Muscle layer of colon (tissue), 2 donors: ENCODE measurements around the gene CLCN3.
A peak's percentile ranks its signal among the peaks of the same experiment; 100 is the strongest.

Experiments used
- H3K27ac ChIP-seq: one replicate; pipeline ENCODE4 v1.7.0; 2013; ENCODE audit warnings: low read depth, mild to moderate bottlenecking, low read length, moderate library complexity
- H3K27me3 ChIP-seq, 2 donors: one replicate each; pipeline ENCODE4 v1.7.0; 2013; ENCODE audit warnings: low read length in 2 of 2, mild to moderate bottlenecking in 2 of 2; ENCODE audit not compliant: insufficient read depth in 2 of 2, control insufficient read depth in 1 of 2
- H3K36me3 ChIP-seq: one replicate; pipeline ENCODE4 v1.7.0; 2013; ENCODE audit warnings: mild to moderate bottlenecking, low read length; ENCODE audit not compliant: insufficient read depth
- H3K4me1 ChIP-seq: one replicate; pipeline ENCODE4 v1.7.0; 2013; ENCODE audit warnings: mild to moderate bottlenecking, low read length; ENCODE audit not compliant: insufficient read depth
- H3K4me3 ChIP-seq, 2 donors: one replicate each; pipeline ENCODE4 v1.7.0; 2013; ENCODE audit warnings: low read length in 2 of 2, low read depth in 1 of 2, mild to moderate bottlenecking in 1 of 2, moderate library complexity in 1 of 2
- H3K9ac ChIP-seq: one replicate; pipeline ENCODE4 v1.7.0; 2013; ENCODE audit warnings: low read length
- H3K9me3 ChIP-seq: one replicate; pipeline ENCODE4 v1.7.0; 2013; ENCODE audit warnings: mild to moderate bottlenecking, low read length
- donor health status: abdominal sarcoma.
- donor health status: Adenocarcinoma of cecum.

Gene CLCN3

GRCh38 chr4:169604131-169604900 is 16.1 kb upstream of the CLCN3 start:
- Histone ChIP-seq H3K9ac (no peak overlapping the region), H3K27ac (no peak overlapping the region), H3K9me3 (no peaks in the 10 kb centered on the region), H3K27me3 (no peaks in the 10 kb centered on the region), H3K36me3 (peaks cover 8% of the 10 kb centered on the region), H3K4me3 (no peak overlapping the region), H3K4me1 (no peaks in the 10 kb centered on the region)

DNA sequence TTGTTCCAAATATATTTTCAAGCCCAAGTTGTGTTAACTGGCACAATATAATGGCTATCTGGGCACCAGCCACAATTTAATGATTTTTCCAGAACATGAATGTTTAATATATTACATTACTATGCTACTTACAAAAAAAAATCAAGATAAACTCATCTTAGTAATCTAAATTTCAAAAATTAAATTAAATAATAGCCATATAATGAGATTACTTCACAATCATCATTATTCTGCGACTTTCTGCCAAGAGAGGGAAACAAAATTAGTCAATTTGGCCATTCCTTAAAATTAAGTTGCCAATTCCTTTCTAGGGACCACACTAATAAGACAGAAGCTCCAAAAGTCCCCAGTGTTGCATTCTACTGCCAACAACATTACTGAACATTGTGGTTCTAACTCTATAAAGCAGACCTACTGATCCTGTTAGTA is 15.5 kb upstream of the CLCN3 start:
- no peak overlapping the region for H3K4me3 ChIP-seq
- H3K9ac ChIP-seq = no peak overlapping the region
- H3K27ac ChIP-seq = no peak overlapping the region
- no peaks in the 10 kb centered on the region for H3K4me1 ChIP-seq
- H3K9me3 ChIP-seq = no peaks in the 10 kb centered on the region
- H3K36me3 ChIP-seq = peaks cover 8% of the 10 kb centered on the region
- H3K27me3 ChIP-seq = no peaks in the 10 kb centered on the region

GRCh38 chr4:169611157-169611556 is 9.2 kb upstream of the CLCN3 start:
- H3K36me3 ChIP-seq = no peaks in the 10 kb centered on the region
- no peaks in the 10 kb centered on the region for H3K27me3 ChIP-seq
- peaks cover 22% of the 10 kb centered on the region for H3K4me1 ChIP-seq
- no peak overlapping the region for H3K9ac ChIP-seq
- no peak overlapping the region for H3K27ac ChIP-seq
- peak overlapping the region in 1 of 2 donors; percentile 86 for H3K4me3 ChIP-seq
- no peaks in the 10 kb centered on the region for H3K9me3 ChIP-seq

- peak within 1 kb of the TSS; percentile 53 for H3K9ac ChIP-seq
Measured at GRCh38 chr4:169611991-169612870, 8.1 kb upstream of the CLCN3 start, which contains the start of gene NEK1. Gene NEK1 (minus strand): TSS chr4:169612583. CDS start chr4:169602630, 9,953 bp downstream.

DNA sequence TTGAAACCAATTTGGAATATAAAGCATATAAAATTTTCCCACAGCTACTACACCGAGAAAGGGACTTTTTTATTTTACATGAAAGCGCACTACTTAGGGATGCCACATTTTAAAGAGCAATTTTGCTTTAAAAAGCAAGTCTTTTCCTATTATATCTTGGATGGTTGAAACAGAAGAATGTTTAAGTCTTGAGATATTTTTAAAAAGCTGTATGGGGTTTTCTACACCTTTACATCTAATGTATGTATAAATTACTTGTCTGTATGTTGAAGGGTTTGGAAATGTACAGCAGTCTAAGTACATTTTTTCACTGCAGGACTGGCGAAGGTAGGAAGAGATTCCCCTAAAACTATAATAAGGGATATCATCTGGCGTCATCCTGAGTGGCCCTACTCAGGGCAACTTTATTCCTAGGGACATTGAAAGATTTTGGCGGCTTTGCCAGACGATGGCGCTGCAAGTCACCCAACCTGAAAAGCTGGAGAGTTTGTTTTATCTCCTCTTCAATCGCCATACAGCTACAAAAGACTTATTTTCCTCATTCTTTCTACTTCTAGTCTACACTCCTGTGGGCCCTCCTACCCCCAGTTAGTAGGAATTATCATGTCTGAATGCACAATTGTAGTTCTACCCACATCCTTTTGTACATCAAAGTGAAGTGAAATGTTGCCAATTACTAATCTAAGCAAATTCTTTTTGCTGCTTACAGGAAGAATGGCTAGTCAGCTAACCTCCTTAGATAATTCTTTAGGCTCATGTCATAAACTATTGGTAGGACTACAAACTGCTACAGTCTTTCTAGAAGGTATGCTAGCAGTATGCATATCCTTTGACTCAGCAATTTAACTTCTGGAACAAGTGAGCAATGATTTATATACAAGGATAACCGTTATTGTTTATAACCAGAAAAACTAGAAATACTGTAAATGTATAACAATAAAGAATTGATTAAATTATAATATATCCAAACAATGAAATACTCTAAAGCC is 7.2 kb upstream of the CLCN3 start:
- Histone ChIP-seq H3K27me3 (no peaks in the 10 kb centered on the region), H3K4me3 (peak overlapping the region; percentile 56 to 86), H3K4me1 (peaks cover 22% of the 10 kb centered on the region), H3K9me3 (no peaks in the 10 kb centered on the region), H3K27ac (peak overlapping the region; percentile 29), H3K36me3 (no peaks in the 10 kb centered on the region), H3K9ac (peak overlapping the region; percentile 47)

More at GRCh38 chr4:169611991-169612870, 8.1 kb upstream of the CLCN3 start, which contains the start of gene NEK1:
- peak within 1 kb of the TSS; percentile 71 to 86 for H3K4me3 ChIP-seq
- H3K9me3 ChIP-seq = no peaks in the 10 kb centered on the region
- H3K36me3 ChIP-seq = no peaks in the 10 kb centered on the region
- peaks cover 22% of the 10 kb centered on the region for H3K4me1 ChIP-seq
- H3K27me3 ChIP-seq = no peaks in the 10 kb centered on the region
- peak within 1 kb of the TSS; percentile 91 for H3K27ac ChIP-seq

- Histone ChIP-seq H3K9ac (no peak overlapping the region), H3K27ac (no peak overlapping the region), H3K36me3 (no peaks in the 10 kb centered on the region), H3K9me3 (no peaks in the 10 kb centered on the region), H3K27me3 (no peaks in the 10 kb centered on the region), H3K4me3 (no peak overlapping the region), H3K4me1 (peaks cover 17% of the 10 kb centered on the region)
Measured at GRCh38 chr4:169615467-169616106, 4.8 kb upstream of the CLCN3 start.

DNA sequence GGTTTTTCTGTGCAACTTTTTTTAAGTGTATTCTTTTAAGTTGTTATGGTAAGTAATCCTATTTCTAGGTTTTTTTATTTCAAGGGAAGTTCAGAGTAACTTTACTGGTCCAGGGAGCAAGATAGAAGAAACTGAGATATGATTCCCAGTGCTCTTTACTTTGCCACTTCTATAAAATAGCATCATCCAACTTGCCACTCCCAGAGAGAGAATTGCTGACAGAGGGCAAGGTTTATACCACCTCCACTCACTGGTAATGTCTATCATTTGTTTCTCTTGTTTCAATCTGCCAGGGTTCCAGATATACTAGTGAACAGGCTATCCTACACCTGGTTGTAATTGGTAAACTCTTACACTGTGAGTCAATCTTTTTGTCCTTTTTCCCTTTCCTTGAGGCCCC is 3.5 kb upstream of the CLCN3 start:
- Histone ChIP-seq H3K4me3 (no peak overlapping the region), H3K36me3 (no peaks in the 10 kb centered on the region), H3K27me3 (no peaks in the 10 kb centered on the region), H3K9ac (no peak overlapping the region), H3K4me1 (peaks cover 6% of the 10 kb centered on the region), H3K27ac (no peak overlapping the region), H3K9me3 (no peaks in the 10 kb centered on the region)

- Histone ChIP-seq H3K4me3 (no peak overlapping the region), H3K27ac (no peak overlapping the region), H3K27me3 (no peaks in the 10 kb centered on the region), H3K9ac (no peak overlapping the region), H3K36me3 (no peaks in the 10 kb centered on the region), H3K4me1 (peaks cover 11% of the 10 kb centered on the region), H3K9me3 (no peaks in the 10 kb centered on the region)
Measured at GRCh38 chr4:169617306-169617705, 3.1 kb upstream of the CLCN3 start.

DNA sequence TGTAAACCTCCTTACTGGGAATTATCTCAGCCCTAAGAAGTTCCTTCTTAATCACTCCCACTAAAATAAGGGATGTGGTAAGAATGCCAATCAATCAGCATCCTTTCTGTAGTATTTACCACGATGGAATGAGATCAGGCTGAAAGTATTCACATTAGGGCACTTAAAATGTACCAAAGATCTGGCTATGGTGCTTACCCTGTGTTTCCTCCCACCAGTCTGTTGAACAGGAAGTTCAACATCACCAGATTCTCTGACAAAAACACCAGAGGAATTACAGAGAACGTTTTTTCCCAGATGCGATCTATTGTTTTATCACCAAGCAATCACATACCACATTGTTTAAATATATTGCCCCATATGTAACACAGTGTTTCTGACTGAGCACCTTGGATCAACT is 2.1 kb upstream of the CLCN3 start:
- Histone ChIP-seq H3K36me3 (no peaks in the 10 kb centered on the region), H3K27me3 (no peaks in the 10 kb centered on the region), H3K9ac (no peak overlapping the region), H3K4me3 (no peak overlapping the region), H3K4me1 (peaks cover 10% of the 10 kb centered on the region), H3K27ac (no peak overlapping the region), H3K9me3 (no peaks in the 10 kb centered on the region)

DNA sequence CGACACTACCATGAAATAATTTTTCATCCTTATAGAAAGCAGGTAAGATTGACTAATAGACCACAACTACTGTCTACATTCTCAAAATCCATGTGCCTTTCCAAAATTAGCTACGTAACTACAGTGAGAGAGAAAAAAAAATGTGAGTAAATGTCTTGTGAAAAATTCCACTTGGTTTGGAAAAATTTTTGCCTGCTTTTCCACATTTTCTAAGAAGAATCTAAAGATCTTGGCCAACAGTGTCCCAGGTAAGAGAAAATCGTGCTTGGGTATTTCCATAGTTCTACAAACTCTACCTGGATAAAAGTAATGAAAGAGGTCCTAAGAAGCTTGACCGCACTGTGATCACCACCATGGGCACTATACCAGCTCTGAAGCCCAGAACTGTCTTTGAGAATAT is 1.4 kb upstream of the CLCN3 start:
- no peaks in the 10 kb centered on the region for H3K9me3 ChIP-seq
- no peak overlapping the region for H3K4me3 ChIP-seq
- H3K9ac ChIP-seq = no peak overlapping the region
- H3K27ac ChIP-seq = no peak overlapping the region
- no peaks in the 10 kb centered on the region for H3K36me3 ChIP-seq
- no peaks in the 10 kb centered on the region for H3K27me3 ChIP-seq
- H3K4me1 ChIP-seq = peaks cover 6% of the 10 kb centered on the region
